RWPE2 (cell line): ENCODE measurements around the gene GLG1.
A peak's percentile ranks its signal among the peaks of the same experiment; 100 is the strongest.

Experiments
- ATAC-seq: fragments of 200-7000 bp; cut with Tn5 transposase; 3 replicates; pipeline ENCODE4 v1.9.1; 2021; ENCODE audit warnings: low read depth
- DNase-seq: peaks from one replicate; pipeline ENCODE4 v3.0.0-alpha.2; 2020; ENCODE audit warnings: low spot score
- H3K27ac ChIP-seq: fragments of 450-650 bp; 2 replicates; pipeline ENCODE4 v1.5.1; 2017; ENCODE audit warnings: mild to moderate bottlenecking; ENCODE audit not compliant: poor library complexity, severe bottlenecking
- H3K27me3 ChIP-seq: fragments of 250-450 bp; sonication (Bioruptor Pico); 2 replicates; pipeline ENCODE4 v1.5.1; 2021; ENCODE audit warnings: mild to moderate bottlenecking, moderate library complexity; ENCODE audit not compliant: insufficient read depth, poor library complexity, severe bottlenecking
- H3K36me3 ChIP-seq: fragments of 250-450 bp; sonication (Bioruptor Pico); 2 replicates; pipeline ENCODE4 v1.5.1; 2020; ENCODE audit warnings: low read depth, mild to moderate bottlenecking, moderate library complexity
- H3K4me1 ChIP-seq: fragments of 250-450 bp; sonication (Bioruptor Pico); 2 replicates; pipeline ENCODE4 v1.5.1; 2021; ENCODE audit warnings: mild to moderate bottlenecking, moderate library complexity; ENCODE audit not compliant: insufficient read depth, poor library complexity, severe bottlenecking
- H3K4me3 ChIP-seq: fragments of 250-450 bp; sonication (Bioruptor Pico); 2 replicates; pipeline ENCODE4 v1.5.1; 2021; ENCODE audit warnings: mild to moderate bottlenecking, moderate library complexity; ENCODE audit not compliant: severe bottlenecking
- H3K9me3 ChIP-seq: fragments of 250-450 bp; sonication (Bioruptor Pico); 2 replicates; pipeline ENCODE4 v1.5.1; 2021; ENCODE audit warnings: mild to moderate bottlenecking, moderate library complexity; ENCODE audit not compliant: severe bottlenecking
- TF ChIP-seq, protein P1 (sequence below): fragments of 450-650 bp; IDR thresholded peaks from one replicate; pipeline ENCODE4 v1.5.1; 2017; ENCODE audit warnings: mild to moderate bottlenecking, moderate library complexity; ENCODE audit not compliant: poor library complexity, severe bottlenecking

GLG1 gene

DNA sequence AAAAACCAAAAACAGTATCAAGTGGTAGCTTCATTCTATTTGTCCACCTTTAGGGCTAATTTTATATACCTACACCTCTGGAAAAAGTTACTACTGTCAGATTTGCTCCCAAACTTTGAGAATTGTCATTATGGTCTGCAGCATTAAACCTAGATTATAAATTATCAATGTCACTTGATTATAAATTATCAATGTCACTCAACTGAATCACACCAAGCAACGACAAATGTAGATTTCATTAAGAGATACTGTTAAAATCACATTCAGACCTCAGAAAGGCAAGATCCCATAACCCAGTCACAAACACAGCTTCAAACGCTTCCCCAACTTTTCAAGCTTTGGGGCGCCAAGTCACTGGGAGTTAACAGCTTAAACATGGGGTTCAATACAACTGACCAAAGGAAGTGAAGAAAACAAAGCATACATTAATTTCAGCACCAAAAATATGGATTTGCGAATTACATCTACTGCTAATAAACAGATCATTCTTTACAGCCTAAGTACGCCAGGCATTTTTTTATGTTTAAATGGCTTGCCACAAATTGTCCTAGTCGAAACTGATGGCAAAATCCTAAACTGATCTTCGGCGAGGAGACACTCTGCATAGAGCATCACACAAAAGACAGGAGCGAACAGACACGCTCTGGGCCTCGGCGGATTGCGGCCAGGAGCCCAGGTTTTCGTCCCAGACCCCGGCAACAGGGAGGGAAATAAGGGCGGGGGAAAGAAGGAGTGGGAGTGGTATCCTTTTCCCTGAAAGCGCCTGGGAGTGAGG is 981 bp downstream of the GLG1 start:
- peak; percentile 15 for ATAC-seq
- DNase-seq, result no peak
- H3K4me3 ChIP-seq, result peak overlapping the region; percentile 78
- TF ChIP-seq, protein P1, sequence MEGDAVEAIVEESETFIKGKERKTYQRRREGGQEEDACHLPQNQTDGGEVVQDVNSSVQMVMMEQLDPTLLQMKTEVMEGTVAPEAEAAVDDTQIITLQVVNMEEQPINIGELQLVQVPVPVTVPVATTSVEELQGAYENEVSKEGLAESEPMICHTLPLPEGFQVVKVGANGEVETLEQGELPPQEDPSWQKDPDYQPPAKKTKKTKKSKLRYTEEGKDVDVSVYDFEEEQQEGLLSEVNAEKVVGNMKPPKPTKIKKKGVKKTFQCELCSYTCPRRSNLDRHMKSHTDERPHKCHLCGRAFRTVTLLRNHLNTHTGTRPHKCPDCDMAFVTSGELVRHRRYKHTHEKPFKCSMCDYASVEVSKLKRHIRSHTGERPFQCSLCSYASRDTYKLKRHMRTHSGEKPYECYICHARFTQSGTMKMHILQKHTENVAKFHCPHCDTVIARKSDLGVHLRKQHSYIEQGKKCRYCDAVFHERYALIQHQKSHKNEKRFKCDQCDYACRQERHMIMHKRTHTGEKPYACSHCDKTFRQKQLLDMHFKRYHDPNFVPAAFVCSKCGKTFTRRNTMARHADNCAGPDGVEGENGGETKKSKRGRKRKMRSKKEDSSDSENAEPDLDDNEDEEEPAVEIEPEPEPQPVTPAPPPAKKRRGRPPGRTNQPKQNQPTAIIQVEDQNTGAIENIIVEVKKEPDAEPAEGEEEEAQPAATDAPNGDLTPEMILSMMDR, result no peak
- peaks cover 29% of the 10 kb centered on the region for H3K4me1 ChIP-seq
- no peaks in the 10 kb centered on the region for H3K27me3 ChIP-seq
- peak overlapping the region; percentile 66 for H3K27ac ChIP-seq
- H3K9me3 ChIP-seq, result no peaks in the 10 kb centered on the region
- H3K36me3 ChIP-seq, result 0 out of 2 replicates have a peak, but pooled peaks cover 5% of the 10 kb centered on the region

DNA sequence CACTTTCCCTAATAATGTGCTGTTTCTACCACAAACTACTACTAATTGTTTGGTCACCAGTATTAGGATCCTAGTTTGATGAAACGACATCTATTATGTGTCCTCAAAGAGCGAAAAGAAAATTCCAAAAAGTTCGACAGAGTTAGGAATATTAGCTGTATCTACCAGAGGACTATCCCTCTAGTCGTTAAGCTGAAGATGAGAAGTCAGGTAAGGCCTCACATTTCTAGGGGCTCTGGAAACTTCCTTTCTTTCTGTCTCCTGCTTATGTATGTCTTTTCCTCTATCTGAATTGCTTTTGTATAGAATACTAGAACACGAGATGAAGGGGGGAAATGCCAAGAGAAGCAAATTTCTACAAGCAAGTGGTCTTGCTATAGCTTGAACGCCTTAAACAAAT is 1.6 kb downstream of the GLG1 start:
- Histone ChIP-seq H3K27me3 (no peaks in the 10 kb centered on the region), H3K36me3 (0 out of 2 replicates have a peak, but pooled peaks cover 5% of the 10 kb centered on the region), H3K27ac (peak overlapping the region; percentile 66), H3K4me1 (peaks cover 32% of the 10 kb centered on the region), H3K4me3 (peak overlapping the region; percentile 78), H3K9me3 (no peaks in the 10 kb centered on the region)
- TF ChIP-seq, protein P1, result no peak
- ATAC-seq (no peak), DNase-seq (no peak)

DNA sequence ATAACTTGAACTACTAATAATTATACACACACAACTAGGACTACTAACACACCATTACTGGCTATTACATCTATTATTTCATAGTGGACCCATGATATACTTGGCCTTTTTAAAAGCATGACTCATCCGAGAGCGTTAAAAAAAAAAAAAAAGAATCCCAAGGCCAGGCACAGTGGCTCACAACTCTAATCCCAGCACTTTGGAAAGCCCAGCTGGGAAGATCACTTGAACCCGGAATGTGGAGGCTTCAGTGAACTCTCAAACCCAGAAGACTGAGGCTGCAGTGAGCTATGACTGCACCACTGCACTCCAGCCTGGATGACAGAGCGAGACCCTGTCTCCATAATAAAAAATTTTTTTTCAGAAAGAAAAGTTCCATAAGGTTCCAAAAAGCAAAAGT is 3.1 kb downstream of the GLG1 start:
- Histone ChIP-seq H3K4me1 (peaks cover 32% of the 10 kb centered on the region), H3K27me3 (no peaks in the 10 kb centered on the region), H3K27ac (peak overlapping the region; percentile 66), H3K9me3 (no peaks in the 10 kb centered on the region), H3K4me3 (no peak overlapping the region), H3K36me3 (0 out of 2 replicates have a peak, but pooled peaks cover 5% of the 10 kb centered on the region)
- TF ChIP-seq, protein P1, result no peak
- ATAC-seq (no peak), DNase-seq (no peak)

DNA sequence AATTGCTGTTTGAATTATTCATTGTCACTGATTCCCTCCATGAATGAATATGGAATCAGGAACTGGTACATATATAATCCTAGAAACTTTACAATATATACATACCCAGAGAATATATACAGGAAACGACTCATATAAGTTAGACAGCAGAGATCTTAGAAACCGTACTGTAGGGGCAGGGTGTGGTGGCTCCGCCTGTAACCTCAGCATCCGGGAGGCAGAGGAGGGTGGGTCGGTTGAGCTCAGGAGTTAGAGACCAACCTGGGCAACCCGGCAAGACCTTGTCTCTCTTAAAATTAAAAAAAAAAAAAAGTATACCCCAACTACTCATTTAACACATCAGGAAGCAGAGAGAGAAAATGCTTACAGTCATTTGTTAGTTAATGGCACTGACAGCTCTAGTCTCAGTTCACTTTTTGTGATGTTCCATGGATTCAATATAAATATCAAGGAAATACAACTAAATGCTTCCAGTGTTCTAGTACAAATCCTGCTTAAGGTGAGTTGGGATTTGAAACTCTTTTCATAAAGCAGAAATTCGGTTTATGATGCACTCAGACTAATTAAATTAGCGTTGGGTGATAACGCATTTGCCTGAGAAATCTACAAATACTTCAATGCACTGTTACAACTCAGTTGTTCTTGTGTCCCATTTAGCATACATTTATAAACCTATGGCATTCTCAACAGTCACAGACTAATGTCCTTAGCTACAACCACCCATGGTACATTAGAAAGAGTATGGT is 5.6 kb downstream of the GLG1 start:
- TF ChIP-seq, protein P1, result no peak
- H3K27me3 ChIP-seq, result no peaks in the 10 kb centered on the region
- H3K4me1 ChIP-seq, result peaks cover 32% of the 10 kb centered on the region
- H3K9me3 ChIP-seq, result no peaks in the 10 kb centered on the region
- peak overlapping the region; percentile 60 for H3K27ac ChIP-seq
- peaks cover 14% of the 10 kb centered on the region for H3K36me3 ChIP-seq
- ATAC-seq, result peak; percentile 81
- H3K4me3 ChIP-seq, result no peak overlapping the region
- DNase-seq, result no peak

DNA sequence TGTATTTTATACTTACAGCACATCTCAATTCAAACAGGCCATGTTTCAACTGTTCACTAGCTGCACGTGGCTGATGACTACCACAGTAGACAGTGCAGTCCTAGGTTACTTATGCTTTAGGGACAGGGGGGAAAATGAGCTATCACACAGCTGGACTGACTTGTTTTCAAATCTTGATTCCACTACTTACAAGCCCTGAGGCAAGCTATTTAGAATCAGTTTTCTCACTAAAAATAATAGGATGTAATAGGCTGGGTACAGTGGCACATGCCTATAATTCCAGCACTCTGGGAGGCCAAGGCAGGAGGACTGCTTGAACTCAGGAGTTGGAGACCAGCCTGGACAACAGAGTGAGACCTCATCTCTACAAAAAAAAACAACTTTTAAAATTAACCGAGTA is 10.3 kb downstream of the GLG1 start:
- DNase-seq (no peak), ATAC-seq (no peak)
- peaks cover 28% of the 10 kb centered on the region for H3K4me1 ChIP-seq
- H3K4me3 ChIP-seq, result no peak overlapping the region
- TF ChIP-seq, protein P1, result no peak
- peaks cover 24% of the 10 kb centered on the region for H3K36me3 ChIP-seq
- H3K27me3 ChIP-seq, result no peaks in the 10 kb centered on the region
- H3K9me3 ChIP-seq, result no peaks in the 10 kb centered on the region
- H3K27ac ChIP-seq, result no peak overlapping the region
